Measurements from ENCODE around the gene TMEM178B.

Gene TMEM178B

DNA sequence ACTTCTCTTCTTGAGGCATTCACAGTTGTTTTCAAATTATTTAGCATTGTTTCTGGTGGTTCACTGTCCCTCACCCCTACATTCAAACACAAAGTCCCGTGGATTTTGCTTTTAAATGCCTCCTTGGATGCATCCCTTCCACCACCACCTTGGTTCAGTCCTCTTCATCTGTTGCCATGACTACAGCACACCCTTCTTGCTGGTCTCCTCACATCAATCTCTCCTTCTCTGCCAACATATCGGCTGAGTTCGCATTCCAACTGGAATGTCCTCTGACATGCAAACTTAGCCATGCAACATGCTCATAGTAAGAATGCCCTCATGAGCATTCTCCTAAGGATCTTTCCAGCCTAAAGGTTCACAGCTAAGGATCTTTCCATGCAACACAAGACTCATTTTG, 279.1 kb downstream of the TMEM178B start:
- TF ChIP-seq, protein P1, sequence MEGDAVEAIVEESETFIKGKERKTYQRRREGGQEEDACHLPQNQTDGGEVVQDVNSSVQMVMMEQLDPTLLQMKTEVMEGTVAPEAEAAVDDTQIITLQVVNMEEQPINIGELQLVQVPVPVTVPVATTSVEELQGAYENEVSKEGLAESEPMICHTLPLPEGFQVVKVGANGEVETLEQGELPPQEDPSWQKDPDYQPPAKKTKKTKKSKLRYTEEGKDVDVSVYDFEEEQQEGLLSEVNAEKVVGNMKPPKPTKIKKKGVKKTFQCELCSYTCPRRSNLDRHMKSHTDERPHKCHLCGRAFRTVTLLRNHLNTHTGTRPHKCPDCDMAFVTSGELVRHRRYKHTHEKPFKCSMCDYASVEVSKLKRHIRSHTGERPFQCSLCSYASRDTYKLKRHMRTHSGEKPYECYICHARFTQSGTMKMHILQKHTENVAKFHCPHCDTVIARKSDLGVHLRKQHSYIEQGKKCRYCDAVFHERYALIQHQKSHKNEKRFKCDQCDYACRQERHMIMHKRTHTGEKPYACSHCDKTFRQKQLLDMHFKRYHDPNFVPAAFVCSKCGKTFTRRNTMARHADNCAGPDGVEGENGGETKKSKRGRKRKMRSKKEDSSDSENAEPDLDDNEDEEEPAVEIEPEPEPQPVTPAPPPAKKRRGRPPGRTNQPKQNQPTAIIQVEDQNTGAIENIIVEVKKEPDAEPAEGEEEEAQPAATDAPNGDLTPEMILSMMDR (IDR thresholded peaks at IDR 0.05; ENCODE audit: borderline replicate concordance, control extremely low read depth, extremely low read depth, insufficient read depth, missing control alignments): no peak
- DNase-seq (ENCODE audit: low spot score): no peak
- in situ Hi-C loops (cut with MboI; ENCODE audit: low sequenced_read_pairs, unreplicated experiment): no loop called here

DNA sequence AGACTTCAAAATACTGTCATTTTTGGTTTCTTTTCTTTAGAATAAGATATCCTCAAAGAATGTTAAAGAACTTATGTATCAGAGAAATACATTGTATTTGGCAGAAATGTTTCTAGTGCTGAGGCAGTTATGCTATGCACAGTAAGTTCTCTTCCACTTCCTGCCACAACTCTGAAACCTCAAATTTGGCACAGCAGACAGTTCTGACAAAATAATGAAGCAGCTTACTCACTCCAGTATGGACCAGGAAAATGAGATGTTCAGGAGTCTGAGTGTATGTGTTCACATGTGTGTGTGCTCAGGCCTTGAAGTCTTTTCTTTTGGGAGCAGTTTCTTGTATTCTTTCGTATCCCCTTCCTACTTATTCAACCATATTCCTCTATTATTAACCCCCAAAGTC, 280.4 kb downstream of the TMEM178B start:
- in situ Hi-C loops (cut with MboI; ENCODE audit: low sequenced_read_pairs, unreplicated experiment): no loop called here
- DNase-seq (ENCODE audit: low spot score): no peak
- TF ChIP-seq, protein P1 (IDR thresholded peaks at IDR 0.05; ENCODE audit: borderline replicate concordance, control extremely low read depth, extremely low read depth, insufficient read depth, missing control alignments): no peak

DNA sequence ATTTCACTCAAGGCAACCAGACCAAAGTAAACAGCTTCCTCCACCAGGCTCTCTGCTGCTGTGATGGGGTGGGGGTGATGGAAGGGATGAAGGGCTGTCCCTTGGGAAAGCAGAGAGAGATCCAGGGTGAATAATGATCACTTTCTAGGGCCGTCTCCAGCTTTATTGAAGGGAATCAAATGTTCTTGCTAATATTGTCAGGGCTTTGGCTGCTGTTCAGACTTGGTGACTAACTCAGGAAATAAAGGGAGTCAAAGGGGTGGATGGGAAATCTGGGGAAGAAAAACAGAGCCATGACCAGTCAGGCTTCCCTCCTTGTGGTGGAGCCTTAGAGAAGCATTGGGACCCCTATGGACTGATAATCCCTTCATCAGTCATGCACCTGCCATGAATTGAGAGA, 281.2 kb downstream of the TMEM178B start:
- DNase-seq (ENCODE audit: low spot score): no peak
- in situ Hi-C loops (cut with MboI; ENCODE audit: low sequenced_read_pairs, unreplicated experiment): no loop called here

DNA sequence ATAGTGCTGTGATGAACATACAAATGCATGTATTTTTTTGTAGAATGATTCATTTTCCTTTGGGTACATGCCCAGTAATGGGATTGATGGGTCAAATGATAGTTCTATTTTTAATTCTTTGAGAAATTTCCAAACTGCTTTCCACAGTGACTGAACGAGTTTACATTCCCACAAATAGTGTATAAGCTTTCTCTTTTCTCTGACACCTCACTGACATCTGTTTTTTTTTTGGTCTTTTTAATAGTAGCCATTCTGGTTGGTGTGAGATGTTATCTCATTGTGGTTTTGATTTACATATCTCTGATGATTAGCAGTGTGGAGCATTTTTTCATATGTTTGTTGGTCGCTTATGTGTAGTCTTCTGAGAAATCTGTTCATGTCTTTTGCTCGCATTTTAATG, 282.3 kb downstream of the TMEM178B start:
- TF ChIP-seq, protein P1 (IDR thresholded peaks at IDR 0.05; ENCODE audit: borderline replicate concordance, control extremely low read depth, extremely low read depth, insufficient read depth, missing control alignments): no peak
- in situ Hi-C loops (cut with MboI; ENCODE audit: low sequenced_read_pairs, unreplicated experiment): no loop called here
- DNase-seq (ENCODE audit: low spot score): no peak

More for the DNA sequence above, 281.2 kb downstream of the TMEM178B start:
- TF ChIP-seq, protein P1 (IDR thresholded peaks at IDR 0.05; ENCODE audit: borderline replicate concordance, control extremely low read depth, extremely low read depth, insufficient read depth, missing control alignments): no peak

DNA sequence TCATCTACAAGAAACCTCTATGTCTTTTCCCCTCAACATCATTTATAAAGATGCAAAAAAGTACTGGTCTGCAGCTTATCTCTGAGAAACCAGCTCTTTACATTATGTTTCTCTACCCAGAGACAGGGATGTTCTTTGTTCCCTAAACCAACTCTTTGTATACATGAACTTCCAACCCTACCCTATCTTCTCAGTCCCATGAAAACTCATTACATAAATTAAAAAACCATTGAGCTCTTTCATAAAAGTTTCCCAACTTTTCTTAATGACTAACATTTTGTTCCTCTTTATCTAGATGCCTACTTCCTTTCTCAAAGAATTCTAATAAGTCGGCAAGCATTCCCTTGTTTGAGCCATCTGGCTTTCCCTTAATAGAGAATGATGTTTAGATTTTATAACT, 284.5 kb downstream of the TMEM178B start:
- DNase-seq (ENCODE audit: low spot score): no peak
- in situ Hi-C loops (cut with MboI; ENCODE audit: low sequenced_read_pairs, unreplicated experiment): no loop called here
- TF ChIP-seq, protein P1 (IDR thresholded peaks at IDR 0.05; ENCODE audit: borderline replicate concordance, control extremely low read depth, extremely low read depth, insufficient read depth, missing control alignments): no peak

DNA sequence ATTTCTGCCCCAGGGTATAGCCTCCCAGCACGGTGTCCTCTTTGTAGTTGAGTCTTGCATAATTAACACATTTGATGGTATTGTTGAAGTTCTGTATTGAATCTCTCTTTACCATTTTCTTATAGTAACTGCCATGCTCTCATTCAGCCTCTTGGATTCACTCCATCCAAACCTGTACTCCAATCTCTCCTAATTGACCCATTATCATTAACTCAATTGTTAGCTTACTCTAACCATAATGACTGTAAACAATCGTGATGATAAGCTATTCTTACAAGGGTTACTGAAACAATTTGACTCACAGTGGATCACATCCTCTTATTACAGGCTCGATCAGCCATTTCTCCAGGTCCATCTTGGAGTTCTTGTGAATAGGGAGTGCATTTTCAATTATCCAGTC, 285.4 kb downstream of the TMEM178B start:
- in situ Hi-C loops (cut with MboI; ENCODE audit: low sequenced_read_pairs, unreplicated experiment): no loop called here
- DNase-seq (ENCODE audit: low spot score): no peak
- TF ChIP-seq, protein P1 (IDR thresholded peaks at IDR 0.05; ENCODE audit: borderline replicate concordance, control extremely low read depth, extremely low read depth, insufficient read depth, missing control alignments): no peak

Data from GM13976 (cell line).